ENCODE measurements around the gene GRAMD2A.
A peak's percentile ranks its signal among the peaks of the same experiment; 100 is the strongest.

Gene GRAMD2A

GRCh38 chr15:72127724-72128322 is 69.8 kb downstream of the GRAMD2A start (continued):
- no peak for TF ChIP-seq ZNF184 (tag by site-specific recombination; IDR thresholded peaks at IDR 0.05)

GRCh38 chr15:72124218-72124617 is 73.4 kb downstream of the GRAMD2A start:
- Histone ChIP-seq H3K36me3 (ENCODE audit: control insufficient read depth in 2 of 2, insufficient read depth in 1 of 2, low read length in 2 of 2) (no peaks in the 10 kb centered on the region; a peak in 1 of 3 replicates), H3K9me3 (ENCODE audit: control insufficient read depth, insufficient read depth, low read depth, low read length) (no peaks in the 10 kb centered on the region), H3K4me3 (ENCODE audit: low read depth, low read length) (no peak overlapping the region), H3K4me1 (ENCODE audit: control insufficient read depth, insufficient read depth, low read length) (peaks cover 12% of the 10 kb centered on the region), H3K27ac (ENCODE audit: extremely low read depth, low read depth, low read length) (no peak overlapping the region)
- POLR2A ChIA-PET: no interaction called here
- TF ChIP-seq SETDB1 (IDR thresholded peaks at IDR 0.05; ENCODE audit: insufficient read length, low read length): no peak
- peak; percentile 59; the same call in 1 of the 2 replicates for TF ChIP-seq PRDM4 (tag by site-specific recombination; IDR thresholded peaks at IDR 0.05)
- TF ChIP-seq PRDM6 (tag by site-specific recombination; IDR thresholded peaks at IDR 0.05): peak; percentile 32; the same call in 1 of the 2 replicates
- TF ChIP-seq PBX3 (CRISPR knock-in tag; IDR thresholded peaks at IDR 0.05): no peak
- no peak for TF ChIP-seq KLF8 (tag by site-specific recombination; IDR thresholded peaks at IDR 0.05)
- TF ChIP-seq ZXDB (tag by site-specific recombination; IDR thresholded peaks at IDR 0.05): peak; percentile 11; the same call in 1 of the 2 replicates
- TF ChIP-seq ZNF433 (tag by site-specific recombination; IDR thresholded peaks at IDR 0.05; ENCODE audit: low read depth): no peak
- TF ChIP-seq ZNF561 (tag by site-specific recombination; IDR thresholded peaks at IDR 0.05; ENCODE audit: borderline replicate concordance): no peak
- CTCF ChIA-PET: interaction anchor here (0.7 kb wide), 1 partner anchor 32 kb away, joined by 4 read pairs; no protein-coding TSS in a partner anchor

- Histone ChIP-seq H3K9me3 (ENCODE audit: control insufficient read depth, insufficient read depth, low read depth, low read length) (no peaks in the 10 kb centered on the region), H3K4me3 (ENCODE audit: low read depth, low read length) (peak within 1 kb of the TSS; percentile 98), H3K27ac (ENCODE audit: extremely low read depth, low read depth, low read length) (peak within 1 kb of the TSS; percentile 96), H3K4me1 (ENCODE audit: control insufficient read depth, insufficient read depth, low read length) (peaks cover 33% of the 10 kb centered on the region), H3K36me3 (ENCODE audit: control insufficient read depth in 2 of 2, insufficient read depth in 1 of 2, low read length in 2 of 2) (no peaks in the 10 kb centered on the region)
- CTCF ChIA-PET: interaction anchor here (0.9 kb wide), 2 partner anchors 21 to 35 kb away, joined by 3 read pairs; no protein-coding TSS in a partner anchor
- POLR2A ChIA-PET: interaction anchor here (0.6 to 2.0 kb wide), 13 partner anchors 8 to 113 kb away, joined by 3 to 10 read pairs (median 4); partner anchors contain the start of gene PKM
- 0 out of 2 replicates have a peak, but pooled peaks have one; percentile 51 for TF ChIP-seq ZNF280D (tag by site-specific recombination; IDR thresholded peaks at IDR 0.05)
- TF ChIP-seq ZNF555 (tag by site-specific recombination; conservative IDR thresholded peaks at IDR 0.05): no peak
- peak; percentile 87 for TF ChIP-seq ZNF610 (tag by site-specific recombination; IDR thresholded peaks at IDR 0.05; ENCODE audit: borderline replicate concordance)
- 0 out of 2 replicates have a peak, but pooled peaks have one; percentile 19 for TF ChIP-seq ZSCAN30 (tag by site-specific recombination; IDR thresholded peaks at IDR 0.05)
- no peak for TF ChIP-seq OVOL3 (tag by site-specific recombination; IDR thresholded peaks at IDR 0.05)
- peak; percentile 96 for TF ChIP-seq KLF9 (tag by site-specific recombination; IDR thresholded peaks at IDR 0.05; ENCODE audit: low read depth)
- TF ChIP-seq ZNF501 (tag by site-specific recombination; IDR thresholded peaks at IDR 0.05): peak; percentile 91
- TF ChIP-seq ZNF623 (tag by site-specific recombination; IDR thresholded peaks at IDR 0.05): peak; percentile 21; the same call in 1 of the 2 replicates
- no peak for TF ChIP-seq GFI1B (tag by site-specific recombination; IDR thresholded peaks at IDR 0.05)
- TF ChIP-seq PATZ1 (tag by site-specific recombination; IDR thresholded peaks at IDR 0.05): peak; percentile 98
Measured at GRCh38 chr15:72118017-72118978, 79.3 kb downstream of the GRAMD2A start, which contains the start of the genes MYO9A and SENP8. MYO9A (minus strand) TSS chr15:72118150; CDS start chr15:72046563, 71,587 bp downstream. SENP8 (plus strand) TSS chr15:72118403; CDS start chr15:72139624, 21,221 bp downstream.

All from HEK293 (cell line).